GM21360 (cell line): ENCODE results near the gene ARID3B.
"Not testable (repeated sequence)": the region's sequence is repeated elsewhere in the genome, so short reads cannot be mapped to it uniquely, and the experiment has no call there.

ENCODE experiments used
- ATAC-seq: cut with Tn5 transposase; IDR thresholded peaks from one replicate; pipeline ENCODE4 v1.9.1; 2021; ENCODE audit warnings: mild to moderate bottlenecking, moderate library complexity; ENCODE audit not compliant: unreplicated experiment

ARID3B gene

DNA sequence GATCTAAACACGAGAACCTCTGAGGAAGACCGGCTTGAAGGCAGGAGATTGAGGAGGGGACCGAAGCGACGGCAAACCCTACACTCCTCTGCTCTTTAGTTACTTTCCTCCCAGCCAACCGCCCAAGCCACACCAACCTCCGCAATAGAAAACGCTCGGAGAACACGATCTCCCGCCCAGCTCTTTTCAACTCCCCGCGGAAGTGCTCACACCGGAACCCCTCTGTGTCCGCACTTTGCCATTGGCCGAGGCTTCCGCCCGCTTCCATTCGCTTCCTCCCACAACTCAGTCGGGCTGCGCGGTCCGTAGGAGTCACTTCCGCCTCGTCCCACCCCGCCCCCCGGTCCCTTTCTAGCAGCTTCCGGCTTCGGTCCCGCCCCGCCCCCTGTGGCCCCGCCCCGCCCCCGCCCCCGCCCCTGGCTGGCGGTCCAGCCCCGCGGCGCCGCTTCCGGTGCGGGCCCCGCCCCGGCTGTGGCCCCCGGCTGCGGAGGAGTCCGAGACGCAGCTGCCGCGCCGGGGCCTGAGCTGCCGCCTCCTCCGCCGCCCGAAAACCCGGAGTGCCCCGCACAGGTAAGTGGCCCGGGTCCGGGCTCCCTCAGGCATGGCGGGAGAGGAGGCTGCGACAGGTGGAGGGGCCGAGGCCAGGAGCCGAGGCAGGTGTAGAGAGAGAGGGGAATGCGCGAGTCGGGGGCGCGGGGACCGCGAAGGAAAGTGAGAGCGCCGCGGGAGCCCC is at the start of gene ARID3B:
Gene ARID3B (plus strand): TSS at position 460 of the 733 bp plus-strand sequence. CDS start 2,717 bp downstream, outside the sequence.
- ATAC-seq: peak; percentile 68

DNA sequence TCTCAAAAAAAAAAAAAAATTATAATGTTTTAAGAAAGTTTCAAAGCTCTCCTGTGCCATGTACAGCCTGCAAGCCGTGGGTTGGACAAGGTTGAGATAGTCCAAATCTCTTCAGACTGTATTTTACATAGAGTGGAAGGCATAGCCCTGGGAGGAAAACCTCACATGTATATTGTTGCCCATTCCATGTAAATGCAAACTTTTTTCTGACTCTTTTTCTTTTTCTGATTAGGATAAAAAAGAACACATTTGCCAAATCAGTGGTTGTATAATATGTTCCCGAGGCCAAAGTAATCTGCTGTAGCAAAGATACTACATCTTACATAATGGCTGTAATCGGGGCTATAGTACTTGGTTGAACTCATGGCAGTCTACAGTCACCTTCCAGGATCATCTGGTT is 44.4 kb upstream of the ARID3B start:
- ATAC-seq: no peak

DNA sequence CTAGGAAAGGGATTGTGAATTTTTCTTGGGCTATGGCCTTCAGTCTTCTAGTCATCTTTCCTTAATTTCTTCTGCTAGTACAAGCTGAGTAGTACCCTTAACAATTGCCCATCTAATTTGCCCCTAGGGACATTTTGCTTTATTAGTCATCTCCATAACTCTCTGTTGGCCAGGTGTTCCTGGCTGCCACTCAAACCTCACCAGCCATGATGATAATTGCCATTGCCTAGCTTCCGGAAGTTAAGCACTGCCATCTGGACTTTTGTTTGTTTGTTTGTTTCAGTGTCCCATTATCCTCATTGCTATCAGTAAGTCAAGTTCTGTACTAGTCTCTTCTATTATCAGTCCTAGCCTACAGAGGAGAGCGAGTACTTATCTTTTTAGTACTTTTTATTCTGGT is 43.4 kb upstream of the ARID3B start:
- no peak for ATAC-seq

GRCh38 chr15:74499366-74499765 is 41.7 kb upstream of the ARID3B start:
- no peak for ATAC-seq

GRCh38 chr15:74500401-74500800 is 40.6 kb upstream of the ARID3B start:
- no peak for ATAC-seq

- ATAC-seq: no peak
These were observed 38.7 kb upstream of the ARID3B start for GRCh38 chr15:74502301-74502700.

DNA sequence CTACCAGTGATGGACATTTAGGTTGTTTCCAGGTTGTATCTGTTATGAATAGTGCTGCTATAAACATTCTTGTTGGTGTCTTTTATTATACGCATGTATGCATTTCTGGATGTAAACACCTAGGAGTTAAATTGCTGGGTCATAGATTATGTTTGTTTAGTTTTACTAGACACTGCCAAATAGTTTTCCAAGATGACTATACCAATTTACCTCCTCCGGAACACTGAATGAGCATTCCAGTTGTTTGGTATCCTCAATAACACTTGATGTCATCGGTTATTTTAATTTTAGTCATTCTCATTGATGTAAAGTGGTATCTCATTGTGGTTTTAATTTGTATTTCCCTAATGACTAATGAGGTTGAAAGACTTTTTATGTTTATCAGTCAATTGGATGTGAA is 36.6 kb upstream of the ARID3B start:
- no peak for ATAC-seq

GRCh38 chr15:74504836-74505235 is 36.2 kb upstream of the ARID3B start:
- ATAC-seq: no peak

DNA sequence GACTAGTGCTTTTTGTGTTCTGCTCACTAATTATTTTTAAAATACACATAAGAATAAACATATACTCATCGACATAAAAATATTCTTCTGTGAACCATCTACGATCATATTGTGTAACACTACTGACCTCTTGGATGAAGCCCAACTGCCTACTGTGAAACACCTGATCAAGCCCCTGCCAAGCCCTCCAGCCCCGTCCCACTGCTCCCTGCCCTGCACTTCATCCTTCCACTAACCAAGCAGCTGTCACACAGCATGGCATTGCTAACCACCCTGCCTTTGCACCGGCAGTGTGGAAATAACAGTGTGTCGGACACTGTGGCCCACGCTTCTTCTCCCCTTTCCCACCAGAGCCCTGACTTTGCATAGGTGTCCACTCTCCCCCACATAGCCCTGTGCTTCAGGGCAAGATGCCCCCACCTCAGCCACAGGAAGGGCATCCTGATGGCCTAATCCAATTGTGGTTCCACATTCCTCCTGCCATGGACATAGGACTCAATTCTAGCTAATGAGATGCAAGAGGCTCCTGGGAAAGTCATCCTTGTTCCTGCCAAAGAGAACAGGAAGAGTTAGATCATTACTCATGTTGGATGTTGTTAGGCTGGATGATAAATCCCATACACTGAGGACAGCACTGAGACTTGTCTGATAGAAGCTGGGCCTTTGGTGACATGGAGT is 35.0 kb upstream of the ARID3B start:
- ATAC-seq: no peak

GRCh38 chr15:74506515-74506840 is 34.5 kb upstream of the ARID3B start:
- ATAC-seq: no peak

DNA sequence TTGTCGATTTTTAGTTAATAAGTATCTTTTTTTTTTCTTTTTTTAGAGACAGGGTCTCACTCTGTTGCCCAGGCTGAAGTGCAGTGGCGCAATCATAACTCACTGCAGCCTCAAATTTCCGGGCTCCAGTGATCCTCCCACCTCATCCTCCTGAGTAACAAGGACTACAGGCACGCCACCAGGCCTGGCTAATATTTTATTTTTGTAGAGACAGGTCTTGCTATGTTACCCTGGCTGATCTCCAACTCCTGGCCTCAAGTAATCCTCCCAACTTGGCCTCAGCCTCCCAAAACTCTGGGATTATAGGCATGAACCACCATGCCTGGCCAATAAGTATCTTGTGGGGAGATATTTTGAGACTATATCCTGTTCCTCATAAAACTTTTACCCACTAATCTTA is 29.4 kb upstream of the ARID3B start:
- no peak for ATAC-seq

GRCh38 chr15:74514059-74514458 is 27.0 kb upstream of the ARID3B start:
- not testable (repeated sequence) for ATAC-seq

DNA sequence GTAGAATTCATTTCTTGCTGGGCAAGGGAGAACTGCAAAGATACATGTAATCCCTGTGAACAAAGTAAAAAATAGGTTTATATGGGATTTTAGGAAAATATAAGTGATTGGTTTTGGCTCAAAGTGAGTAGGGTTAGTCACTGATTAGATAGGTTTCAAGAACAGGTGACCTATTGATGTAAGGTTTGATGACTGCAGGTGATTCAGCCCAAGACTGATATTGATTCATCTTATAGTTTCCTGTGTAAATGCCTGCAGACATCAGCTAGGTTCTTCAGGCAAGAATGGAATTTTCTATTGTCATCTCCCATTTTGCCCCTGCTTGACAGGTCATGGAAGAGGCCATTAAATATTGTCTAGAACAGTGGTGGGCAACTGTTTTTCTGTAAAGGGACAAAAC is 23.9 kb upstream of the ARID3B start:
- no peak for ATAC-seq

- ATAC-seq: no peak
These were observed 21.7 kb upstream of the ARID3B start for GRCh38 chr15:74519311-74519710.

GRCh38 chr15:74520407-74520806 is 20.6 kb upstream of the ARID3B start:
- ATAC-seq: no peak

- ATAC-seq: no peak
These were observed 17.0 kb upstream of the ARID3B start for GRCh38 chr15:74523982-74524381.

DNA sequence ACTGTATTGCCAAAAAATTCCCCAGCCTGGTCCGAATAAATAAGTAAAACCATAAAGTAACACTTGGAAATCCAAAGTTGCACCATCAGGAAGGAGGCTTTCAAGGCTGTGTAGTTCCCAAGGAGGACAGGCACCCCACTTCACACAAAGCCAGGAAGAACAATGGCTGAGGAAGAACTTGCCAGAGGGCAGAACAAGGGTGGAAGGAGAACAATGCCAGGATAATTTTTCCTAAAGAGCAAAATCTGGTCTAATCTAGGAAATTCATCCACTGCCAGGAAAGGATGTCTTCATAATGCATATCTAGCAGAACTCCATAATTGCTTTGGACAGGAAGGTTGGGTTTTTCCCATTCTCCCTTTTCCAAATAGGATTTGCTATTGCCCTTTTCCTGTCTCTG is 15.7 kb upstream of the ARID3B start:
- ATAC-seq: no peak

DNA sequence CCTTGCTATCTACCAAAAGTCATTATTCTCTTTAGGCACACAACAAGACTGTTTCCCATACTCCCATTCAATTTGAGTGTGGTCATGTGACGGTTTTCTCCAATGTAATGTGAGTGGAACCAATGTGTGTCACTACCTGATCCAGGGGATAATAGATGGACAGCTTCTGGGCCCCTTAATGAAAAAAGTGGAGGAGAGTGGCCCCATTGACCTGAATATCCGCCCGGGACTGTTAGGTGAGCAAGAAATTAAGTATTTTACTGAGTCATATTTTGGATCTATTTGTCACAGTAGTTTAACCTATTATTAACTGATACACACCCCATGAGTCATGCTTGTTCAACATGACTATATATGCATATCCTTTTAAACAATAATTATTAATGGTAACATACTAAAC is 15.1 kb upstream of the ARID3B start:
- no peak for ATAC-seq

DNA sequence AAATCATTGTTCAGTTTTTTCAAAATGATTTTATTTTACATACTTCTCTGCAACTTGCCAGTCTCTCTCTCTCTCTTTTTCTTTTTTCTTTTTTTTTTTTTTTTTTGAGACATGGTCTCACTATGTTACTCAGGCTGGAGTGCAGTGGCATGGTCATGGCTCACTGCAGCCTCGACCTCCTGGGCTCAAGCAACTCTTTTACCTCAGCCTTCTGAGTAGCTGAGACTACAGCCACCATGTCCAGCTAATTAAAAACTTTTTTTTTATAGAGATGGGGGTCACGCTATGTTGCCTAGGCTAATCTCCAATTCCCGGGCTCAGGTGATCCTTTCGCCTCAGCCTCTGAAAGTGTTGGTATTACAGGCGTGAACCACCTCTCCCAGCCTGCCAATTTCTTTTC is 12.1 kb upstream of the ARID3B start:
- ATAC-seq: no peak

- ATAC-seq: no peak
These were observed 11.1 kb upstream of the ARID3B start for GRCh38 chr15:74529921-74530320.

GRCh38 chr15:74530771-74531143 is 10.3 kb upstream of the ARID3B start:
- no peak for ATAC-seq

GRCh38 chr15:74531144-74531811 is 9.7 kb upstream of the ARID3B start:
- no peak for ATAC-seq
